ENCODE data around the gene BRINP2.

The BRINP2 gene

DNA sequence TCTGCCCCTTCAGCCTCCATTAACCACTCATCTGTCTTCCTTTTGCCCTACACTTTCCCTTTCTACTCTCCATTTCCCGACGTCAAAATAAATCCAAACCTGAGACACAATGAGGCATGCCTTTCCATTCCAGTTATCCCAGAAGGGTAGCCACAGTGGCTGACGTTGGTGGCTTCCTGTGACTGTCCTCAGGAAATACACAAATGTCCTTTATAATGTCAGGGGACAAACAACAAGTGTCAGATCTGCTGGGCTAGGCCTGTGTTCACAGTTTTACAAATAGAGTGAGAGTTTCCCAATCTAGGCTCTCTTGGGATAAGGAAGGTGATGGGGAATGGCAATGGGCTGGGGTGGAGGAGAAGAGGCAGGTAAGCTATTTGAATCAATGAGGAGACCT is 135.3 kb downstream of the BRINP2 start:
- no peaks in the 10 kb centered on the region for H3K27me3 ChIP-seq (replicated peaks)
- no peaks in the 10 kb centered on the region for H3K36me3 ChIP-seq (replicated peaks)
- TF ChIP-seq, protein P1, sequence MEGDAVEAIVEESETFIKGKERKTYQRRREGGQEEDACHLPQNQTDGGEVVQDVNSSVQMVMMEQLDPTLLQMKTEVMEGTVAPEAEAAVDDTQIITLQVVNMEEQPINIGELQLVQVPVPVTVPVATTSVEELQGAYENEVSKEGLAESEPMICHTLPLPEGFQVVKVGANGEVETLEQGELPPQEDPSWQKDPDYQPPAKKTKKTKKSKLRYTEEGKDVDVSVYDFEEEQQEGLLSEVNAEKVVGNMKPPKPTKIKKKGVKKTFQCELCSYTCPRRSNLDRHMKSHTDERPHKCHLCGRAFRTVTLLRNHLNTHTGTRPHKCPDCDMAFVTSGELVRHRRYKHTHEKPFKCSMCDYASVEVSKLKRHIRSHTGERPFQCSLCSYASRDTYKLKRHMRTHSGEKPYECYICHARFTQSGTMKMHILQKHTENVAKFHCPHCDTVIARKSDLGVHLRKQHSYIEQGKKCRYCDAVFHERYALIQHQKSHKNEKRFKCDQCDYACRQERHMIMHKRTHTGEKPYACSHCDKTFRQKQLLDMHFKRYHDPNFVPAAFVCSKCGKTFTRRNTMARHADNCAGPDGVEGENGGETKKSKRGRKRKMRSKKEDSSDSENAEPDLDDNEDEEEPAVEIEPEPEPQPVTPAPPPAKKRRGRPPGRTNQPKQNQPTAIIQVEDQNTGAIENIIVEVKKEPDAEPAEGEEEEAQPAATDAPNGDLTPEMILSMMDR (IDR thresholded peaks at IDR 0.05; ENCODE audit: low read depth, low read length, missing control alignments) = no peak
- H3K27ac ChIP-seq = no peak overlapping the region
- DNase-seq = no peak
- in situ Hi-C loops (cut with HindIII; ENCODE audit: low pct_ligation_motif_present, low sequenced_read_pairs) = no loop called here
- H3K4me3 ChIP-seq (ENCODE audit: low read depth, low read length) = no peak overlapping the region

DNA sequence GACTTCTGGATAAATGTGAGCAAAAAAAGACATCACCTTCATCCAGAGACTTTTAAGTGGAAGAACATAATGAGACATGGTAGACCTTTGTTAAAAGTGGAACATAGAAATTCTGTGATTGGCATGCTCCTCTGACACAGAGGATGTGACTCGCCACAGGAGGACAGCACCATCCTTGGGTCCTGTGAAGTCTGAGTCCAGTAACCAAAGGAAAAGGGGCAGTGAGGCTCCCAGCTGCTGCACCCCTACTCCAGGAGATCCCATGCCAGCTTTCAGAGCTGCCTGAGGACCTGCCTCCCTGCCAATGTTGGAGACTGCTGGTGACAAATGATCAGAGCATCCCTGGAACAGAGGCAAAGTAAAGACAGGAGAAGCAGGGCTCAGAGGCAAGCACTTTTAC is 136.2 kb downstream of the BRINP2 start:
- in situ Hi-C loops (cut with HindIII; ENCODE audit: low pct_ligation_motif_present, low sequenced_read_pairs) = no loop called here
- Histone ChIP-seq H3K36me3 (replicated peaks) (no peaks in the 10 kb centered on the region), H3K4me3 (ENCODE audit: low read depth, low read length) (no peak overlapping the region), H3K27ac (no peak overlapping the region), H3K27me3 (replicated peaks) (no peaks in the 10 kb centered on the region)
- TF ChIP-seq, protein P1 (IDR thresholded peaks at IDR 0.05; ENCODE audit: low read depth, low read length, missing control alignments) = no peak
- DNase-seq = no peak

DNA sequence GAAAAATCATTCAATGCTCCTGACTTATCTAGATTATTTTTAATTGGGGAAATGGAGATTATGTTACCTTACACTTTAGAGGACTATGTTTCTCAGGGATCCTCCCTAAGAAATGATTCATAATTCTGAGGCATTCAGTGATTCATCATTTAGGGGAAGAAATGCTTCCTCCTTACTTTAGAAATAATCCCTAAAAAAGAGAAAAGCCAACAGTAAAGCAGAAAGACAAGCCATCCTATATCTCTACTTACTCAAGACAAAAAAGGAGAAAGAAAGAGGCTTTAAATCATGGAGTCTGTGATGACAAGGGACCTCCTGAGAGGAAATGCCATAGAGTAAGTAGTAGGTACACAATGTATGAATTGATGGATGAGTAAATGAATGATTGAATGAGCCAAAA is 137.0 kb downstream of the BRINP2 start:
- H3K27ac ChIP-seq = no peak overlapping the region
- H3K36me3 ChIP-seq (replicated peaks) = no peaks in the 10 kb centered on the region
- H3K4me3 ChIP-seq (ENCODE audit: low read depth, low read length) = no peak overlapping the region
- TF ChIP-seq, protein P1 (IDR thresholded peaks at IDR 0.05; ENCODE audit: low read depth, low read length, missing control alignments) = no peak
- no peak for DNase-seq
- in situ Hi-C loops (cut with HindIII; ENCODE audit: low pct_ligation_motif_present, low sequenced_read_pairs) = no loop called here
- H3K27me3 ChIP-seq (replicated peaks) = no peaks in the 10 kb centered on the region

DNA sequence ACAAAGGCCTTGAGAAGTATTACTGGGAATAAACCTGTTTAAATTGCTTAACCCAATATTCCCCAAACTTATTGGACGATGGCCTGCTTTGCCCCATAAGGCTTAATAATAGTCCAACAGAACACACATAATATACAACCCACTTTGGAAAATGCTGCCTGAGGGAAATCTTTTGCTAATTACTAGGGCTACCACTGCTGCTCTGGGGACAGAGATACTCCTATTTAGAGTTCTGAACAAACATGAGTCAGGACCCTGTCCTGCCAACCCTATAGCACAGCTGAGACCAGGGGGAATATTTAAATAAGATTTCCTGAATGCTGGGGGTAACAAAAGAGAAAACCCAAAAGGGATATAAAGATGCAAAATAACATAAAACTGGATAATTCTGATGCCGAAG is 139.1 kb downstream of the BRINP2 start:
- Histone ChIP-seq H3K27me3 (replicated peaks) (no peaks in the 10 kb centered on the region), H3K36me3 (replicated peaks) (no peaks in the 10 kb centered on the region), H3K27ac (no peak overlapping the region), H3K4me3 (ENCODE audit: low read depth, low read length) (no peak overlapping the region)
- in situ Hi-C loops (cut with HindIII; ENCODE audit: low pct_ligation_motif_present, low sequenced_read_pairs) = no loop called here
- DNase-seq = no peak
- TF ChIP-seq, protein P1 (IDR thresholded peaks at IDR 0.05; ENCODE audit: low read depth, low read length, missing control alignments) = no peak

DNA sequence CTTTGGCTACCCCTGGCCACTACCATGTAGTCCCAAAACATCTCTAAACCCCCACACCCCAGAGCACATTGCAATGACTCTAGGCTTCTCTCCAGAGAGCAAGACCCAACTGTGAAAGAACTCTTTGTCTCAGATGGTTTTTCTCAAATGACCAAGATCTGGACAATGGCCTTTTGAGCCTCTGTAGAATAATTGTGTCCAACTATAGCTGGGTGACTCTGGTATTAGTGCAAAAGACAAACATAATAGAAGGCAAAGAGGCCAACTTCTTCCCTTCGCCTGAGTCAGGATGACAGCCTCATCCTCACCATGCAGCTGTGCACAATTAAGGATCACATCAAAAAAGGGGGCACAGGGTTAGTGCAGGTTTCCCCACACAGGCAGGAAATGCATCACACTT is 139.6 kb downstream of the BRINP2 start:
- Histone ChIP-seq H3K36me3 (replicated peaks) (no peaks in the 10 kb centered on the region), H3K27me3 (replicated peaks) (no peaks in the 10 kb centered on the region), H3K4me3 (ENCODE audit: low read depth, low read length) (no peak overlapping the region), H3K27ac (no peak overlapping the region)
- TF ChIP-seq, protein P1 (IDR thresholded peaks at IDR 0.05; ENCODE audit: low read depth, low read length, missing control alignments) = no peak
- in situ Hi-C loops (cut with HindIII; ENCODE audit: low pct_ligation_motif_present, low sequenced_read_pairs) = no loop called here
- DNase-seq = no peak

DNA sequence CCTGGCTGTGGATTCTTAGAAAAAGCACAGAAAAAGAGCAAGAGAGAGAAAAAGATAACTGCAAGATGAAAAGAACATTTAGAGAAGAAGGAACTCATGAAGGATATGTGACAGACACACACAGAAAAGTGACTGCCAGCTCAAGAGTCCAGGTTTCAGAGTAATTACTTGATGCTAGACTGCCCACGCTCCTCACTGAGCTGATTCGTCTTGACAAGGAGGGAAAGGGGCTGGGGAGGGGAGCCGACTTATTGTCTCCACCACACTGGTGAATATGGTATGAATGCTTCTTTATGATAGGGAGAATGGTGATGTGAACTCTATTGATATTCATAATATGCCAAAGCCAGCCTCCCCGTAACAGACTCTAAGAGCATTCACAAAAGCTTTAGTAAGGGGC is 140.4 kb downstream of the BRINP2 start:
- in situ Hi-C loops (cut with HindIII; ENCODE audit: low pct_ligation_motif_present, low sequenced_read_pairs) = no loop called here
- Histone ChIP-seq H3K27ac (no peak overlapping the region), H3K27me3 (replicated peaks) (no peaks in the 10 kb centered on the region), H3K36me3 (replicated peaks) (no peaks in the 10 kb centered on the region), H3K4me3 (ENCODE audit: low read depth, low read length) (no peak overlapping the region)
- TF ChIP-seq, protein P1 (IDR thresholded peaks at IDR 0.05; ENCODE audit: low read depth, low read length, missing control alignments) = no peak
- DNase-seq = no peak

Measured in brain microvascular endothelial cell (primary cell).